GM21786 (cell line): ENCODE data around the gene ERLIN1.
"Not testable (repeated sequence)": the region's sequence is repeated elsewhere in the genome, so short reads cannot be mapped to it uniquely, and the experiment has no call there.

ENCODE experiments used
- ATAC-seq: cut with Tn5 transposase; IDR thresholded peaks from one replicate; pipeline ENCODE4 v1.9.1; 2021; ENCODE audit not compliant: unreplicated experiment

The ERLIN1 gene

GRCh38 chr10:100138921-100139496 lies 46.8 kb downstream of the ERLIN1 start:
- no peak for ATAC-seq

- no peak for ATAC-seq
Measured at GRCh38 chr10:100135486-100135885, 50.3 kb downstream of the ERLIN1 start.

- ATAC-seq: no peak
Measured at GRCh38 chr10:100133801-100134200, 52.0 kb downstream of the ERLIN1 start.

GRCh38 chr10:100132427-100132826 lies 53.4 kb downstream of the ERLIN1 start:
- ATAC-seq: no peak

GRCh38 chr10:100131571-100131970 lies 54.3 kb downstream of the ERLIN1 start:
- no peak for ATAC-seq

- no peak for ATAC-seq
Measured at GRCh38 chr10:100130831-100131230, 55.0 kb downstream of the ERLIN1 start.

- ATAC-seq: no peak
Measured at GRCh38 chr10:100129424-100129823, 56.4 kb downstream of the ERLIN1 start.

GRCh38 chr10:100128951-100129350 lies 56.9 kb downstream of the ERLIN1 start:
- no peak for ATAC-seq

- ATAC-seq: not testable (repeated sequence)
Measured at GRCh38 chr10:100125335-100125734, 60.5 kb downstream of the ERLIN1 start.

- ATAC-seq: no peak
Measured at GRCh38 chr10:100124097-100124496, 61.7 kb downstream of the ERLIN1 start.

- no peak for ATAC-seq
Measured at GRCh38 chr10:100122780-100123179, 63.0 kb downstream of the ERLIN1 start.

- no peak for ATAC-seq
Measured at GRCh38 chr10:100120550-100120949, 65.3 kb downstream of the ERLIN1 start.

GRCh38 chr10:100119726-100120125 lies 66.1 kb downstream of the ERLIN1 start:
- ATAC-seq: no peak

GRCh38 chr10:100114976-100115770 lies 70.7 kb downstream of the ERLIN1 start:
- ATAC-seq: no peak

GRCh38 chr10:100114460-100114859 lies 71.4 kb downstream of the ERLIN1 start:
- ATAC-seq: no peak

- no peak for ATAC-seq
Measured at GRCh38 chr10:100109670-100110069, 76.2 kb downstream of the ERLIN1 start.

GRCh38 chr10:100106865-100107264 lies 79.0 kb downstream of the ERLIN1 start:
- ATAC-seq: no peak

- ATAC-seq: no peak
Measured at GRCh38 chr10:100104300-100104699, 81.5 kb downstream of the ERLIN1 start.

GRCh38 chr10:100103581-100103980 lies 82.2 kb downstream of the ERLIN1 start:
- no peak for ATAC-seq

GRCh38 chr10:100101192-100102076 lies 84.4 kb downstream of the ERLIN1 start:
- no peak for ATAC-seq

GRCh38 chr10:100100651-100101184 lies 85.1 kb downstream of the ERLIN1 start:
- no peak for ATAC-seq
